K562 (cell line): ENCODE data around the gene POC5. TPM values are rescaled to one million over a fixed set of nuclear protein-coding genes. Genes with fewer than 3 reads are reported as not detected.

Experiments used
- CCAR2 ChIP-seq: fragments of 200-400 bp; formaldehyde crosslinking; IDR thresholded peaks from 2 replicates; pipeline ENCODE4 v1.6.1; 2017; ENCODE audit warnings: mild to moderate bottlenecking, low read depth, low read length
- CHD4 ChIP-seq: fragments of 200-600 bp; sonication (generic); IDR thresholded peaks from 3 replicates; pipeline ENCODE4 v1.6.1; 2012; ENCODE audit warnings: low read depth, mild to moderate bottlenecking, mixed read lengths, low read length, inconsistent platforms; ENCODE audit not compliant: insufficient read depth, insufficient replicate concordance, poor library complexity, severe bottlenecking
- CTBP1 ChIP-seq: fragments of 450-650 bp; IDR thresholded peaks from 2 replicates; pipeline ENCODE4 v1.6.1; 2016; ENCODE audit warnings: borderline replicate concordance
- CTCFL ChIP-seq: IDR thresholded peaks from 2 replicates; pipeline ENCODE4 v1.6.1; 2011; ENCODE audit warnings: borderline replicate concordance, low read depth, mild to moderate bottlenecking, moderate library complexity, low read length; ENCODE audit not compliant: insufficient read depth, poor library complexity, severe bottlenecking
- DMBX1 ChIP-seq: fragments of 250-450 bp; sonication (Bioruptor Pico); IDR thresholded peaks from 2 replicates; pipeline ENCODE4 v1.8.0; 2022; ENCODE audit warnings: inconsistent platforms, mild to moderate bottlenecking, moderate library complexity, borderline replicate concordance
- FOXA1 ChIP-seq: fragments of 450-650 bp; IDR thresholded peaks from 2 replicates; pipeline ENCODE4 v1.6.1; 2016; ENCODE audit warnings: mild to moderate bottlenecking, borderline replicate concordance
- FOXJ3 ChIP-seq: sonication (generic); formaldehyde crosslinking; IDR thresholded peaks from 2 replicates; pipeline ENCODE4 v1.4.0; 2020; ENCODE audit warnings: mild to moderate bottlenecking, missing genetic modification reagents
- FOXP1 ChIP-seq: sonication (generic); formaldehyde crosslinking; IDR thresholded peaks from 2 replicates; pipeline ENCODE4 v1.8.0; 2022; ENCODE audit warnings: mild to moderate bottlenecking, missing genetic modification reagents
- GATAD2B ChIP-seq: fragments of 450-650 bp; IDR thresholded peaks from 2 replicates; pipeline ENCODE4 v1.6.1; 2017; ENCODE audit warnings: mild to moderate bottlenecking, borderline replicate concordance
- HCFC1 ChIP-seq: IDR thresholded peaks from 2 replicates; pipeline ENCODE4 v1.6.1; 2012; ENCODE audit warnings: low read depth, low read length, improper control_type of control experiment
- HDAC1 ChIP-seq, 2 experiments: fragments of 450-650 bp; IDR thresholded peaks; 2 replicates each; pipeline ENCODE4 v1.6.1; 2016 to 2017; ENCODE audit warnings: inconsistent platforms in 1 of 2, mild to moderate bottlenecking in 1 of 2, moderate library complexity in 1 of 2
- HNRNPH1 ChIP-seq: fragments of 200-400 bp; formaldehyde crosslinking; optimal IDR thresholded peaks from 2 replicates; pipeline ENCODE3; 2017; ENCODE audit warnings: low read depth, mild to moderate bottlenecking, low read length, moderate library complexity
- HNRNPLL ChIP-seq: fragments of 200-400 bp; formaldehyde crosslinking; IDR thresholded peaks from 2 replicates; pipeline ENCODE4 v1.6.1; 2017; ENCODE audit warnings: low read length, low read depth, mild to moderate bottlenecking; ENCODE audit not compliant: poor library complexity, severe bottlenecking
- MAFF ChIP-seq: IDR thresholded peaks from 2 replicates; pipeline ENCODE4 v1.6.1; 2012; ENCODE audit warnings: low read length, improper control_type of control experiment
- RBM14 ChIP-seq: fragments of 200-400 bp; formaldehyde crosslinking; IDR thresholded peaks from 2 replicates; pipeline ENCODE4 v1.6.1; 2018; ENCODE audit warnings: low read depth, mild to moderate bottlenecking, low read length, moderate library complexity, borderline replicate concordance; ENCODE audit not compliant: insufficient read depth
- RREB1 ChIP-seq: fragments of 250-450 bp; sonication (Bioruptor Pico); IDR thresholded peaks from 2 replicates; pipeline ENCODE4 v1.4.0; 2020
- STAT5B ChIP-seq: fragments of 250-450 bp; sonication (Bioruptor Pico); IDR thresholded peaks from 2 replicates; pipeline ENCODE4 v1.8.0; 2021; ENCODE audit warnings: mild to moderate bottlenecking, inconsistent platforms
- TAF15 ChIP-seq: fragments of 200-400 bp; formaldehyde crosslinking; IDR thresholded peaks from 2 replicates; pipeline ENCODE4 v1.6.1; 2017; ENCODE audit warnings: mild to moderate bottlenecking, low read depth, low read length, moderate library complexity
- XRCC4 ChIP-seq: IDR thresholded peaks from one replicate; pipeline ENCODE4 v1.6.1; 2011; ENCODE audit not compliant: insufficient read depth, insufficient read length; ENCODE audit errors: extremely low read depth
- polyA plus RNA-seq, 8 experiments: library from polyadenylated mRNA; depleted of rRNA in 4 of 8; stranded (reverse) in 5 of 8; unstranded in 3 of 8; fragments of >200 nt; fragmentation: Nextera tagmentation in 2 of 8; fragmentation: Illumina TruSeq in 1 of 8; extraction: Ambion mirVana in 2 of 8; extraction: Trizol in 1 of 8; gene quantifications; 2 replicates each; pipeline versions ENCODE4 v1.2.1 to v1.2.3, GENCODE V29; 2011 to 2014; ENCODE audit warnings: inconsistent platforms in 1 of 8, missing spikeins in 1 of 8
- total RNA-seq, 7 experiments: library from RNA; depleted of rRNA in 6 of 7; stranded (reverse); fragments of >200 nt in 6 of 7; fragmentation: Illumina TruSeq in 2 of 7; extraction: Trizol in 2 of 7; gene quantifications; 2 replicates each; pipeline versions ENCODE4 v1.2.1 to v1.2.3, GENCODE V29; 2011 to 2021; ENCODE audit warnings: low replicate concordance in 1 of 7
- TF ChIP-seq, protein P1 (sequence below): sonication (generic); formaldehyde crosslinking; IDR thresholded peaks from 2 replicates; pipeline ENCODE4 v1.8.1; 2023; ENCODE audit warnings: mild to moderate bottlenecking, missing genetic modification reagents

The POC5 gene
- total and polyA plus RNA-seq, 9 of the 15 experiments (the other 6 are each of a cell fraction or from before 2014, with no cell fraction given): 14.5 to 38.2 (median 27.0) TPM

DNA sequence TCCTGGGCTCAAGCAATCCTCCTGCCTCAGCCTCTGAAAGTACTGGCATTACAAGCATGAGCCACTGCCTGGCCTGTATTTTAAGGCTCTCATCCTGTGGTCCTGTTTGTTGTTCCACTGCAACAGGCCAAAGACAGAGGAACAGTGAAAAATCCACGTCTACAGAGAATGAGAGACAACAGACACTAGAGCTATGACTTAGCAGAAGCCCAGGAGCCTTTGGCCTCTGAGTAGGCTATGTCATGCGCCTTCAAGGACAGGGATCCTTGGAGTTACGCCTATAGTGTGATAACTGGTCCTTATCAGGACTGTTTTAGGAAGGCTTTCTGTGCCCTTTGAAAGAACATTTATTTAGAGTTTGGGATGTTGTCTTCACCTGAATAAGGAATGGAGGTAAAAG is 10.5 kb downstream of the POC5 start (continued):
- TF ChIP-seq HCFC1: no peak
- TF ChIP-seq HNRNPLL: no peak
- TF ChIP-seq, protein P1, sequence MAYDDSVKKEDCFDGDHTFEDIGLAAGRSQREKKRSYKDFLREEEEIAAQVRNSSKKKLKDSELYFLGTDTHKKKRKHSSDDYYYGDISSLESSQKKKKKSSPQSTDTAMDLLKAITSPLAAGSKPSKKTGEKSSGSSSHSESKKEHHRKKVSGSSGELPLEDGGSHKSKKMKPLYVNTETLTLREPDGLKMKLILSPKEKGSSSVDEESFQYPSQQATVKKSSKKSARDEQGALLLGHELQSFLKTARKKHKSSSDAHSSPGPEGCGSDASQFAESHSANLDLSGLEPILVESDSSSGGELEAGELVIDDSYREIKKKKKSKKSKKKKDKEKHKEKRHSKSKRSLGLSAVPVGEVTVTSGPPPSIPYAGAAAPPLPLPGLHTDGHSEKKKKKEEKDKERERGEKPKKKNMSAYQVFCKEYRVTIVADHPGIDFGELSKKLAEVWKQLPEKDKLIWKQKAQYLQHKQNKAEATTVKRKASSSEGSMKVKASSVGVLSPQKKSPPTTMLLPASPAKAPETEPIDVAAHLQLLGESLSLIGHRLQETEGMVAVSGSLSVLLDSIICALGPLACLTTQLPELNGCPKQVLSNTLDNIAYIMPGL: no peak
- no peak for TF ChIP-seq CCAR2
- TF ChIP-seq HNRNPH1: no peak
- peak; percentile 52; the same call in 1 of the 2 replicates for TF ChIP-seq CTBP1
- no peak for TF ChIP-seq TAF15
- TF ChIP-seq MAFF: no peak
- TF ChIP-seq CHD4: no peak
- no peak for TF ChIP-seq FOXA1
- no peak for TF ChIP-seq STAT5B (CRISPR knock-in tag)
- TF ChIP-seq DMBX1: no peak
- TF ChIP-seq XRCC4: no peak
- no peak for TF ChIP-seq FOXP1 (CRISPR knock-in tag)
- no peak for TF ChIP-seq CTCFL
- no peak for TF ChIP-seq HDAC1 (IDR thresholded peaks at IDR 0.05)
- TF ChIP-seq RREB1 (CRISPR knock-in tag): no peak
- no peak for TF ChIP-seq RBM14
- TF ChIP-seq FOXJ3: no peak
- TF ChIP-seq GATAD2B: no peak
